Ishikawa (cell line): Measurements from ENCODE around the gene MGLL.

Source experiments
- CEBPB ChIP-seq: IDR thresholded peaks from 2 replicates; pipeline ENCODE4 v1.6.1; 2012
- CREB1 ChIP-seq: IDR thresholded peaks from 2 replicates; pipeline ENCODE4 v1.6.1; 2012; ENCODE audit warnings: low read depth
- EGR1 ChIP-seq: IDR thresholded peaks from 2 replicates; pipeline ENCODE4 v1.6.1; 2012
- EP300 ChIP-seq: IDR thresholded peaks from 2 replicates; pipeline ENCODE4 v1.6.1; 2012; ENCODE audit warnings: borderline replicate concordance
- FOXM1 ChIP-seq: IDR thresholded peaks from 2 replicates; pipeline ENCODE4 v1.6.1; 2012; ENCODE audit warnings: low read depth, borderline replicate concordance
- MAX ChIP-seq: IDR thresholded peaks from 2 replicates; pipeline ENCODE4 v1.6.1; 2012
- NFIC ChIP-seq: IDR thresholded peaks from 2 replicates; pipeline ENCODE4 v1.6.1; 2012
- RAD21 ChIP-seq: IDR thresholded peaks from 2 replicates; pipeline ENCODE4 v1.6.1; 2012; ENCODE audit warnings: low read depth
- TAF1 ChIP-seq: IDR thresholded peaks from 2 replicates; pipeline ENCODE4 v1.6.1; 2012; ENCODE audit warnings: low read depth, mild to moderate bottlenecking
- TCF12 ChIP-seq: IDR thresholded peaks from 2 replicates; pipeline ENCODE4 v1.6.1; 2012; ENCODE audit warnings: low read depth
- TEAD4 ChIP-seq: IDR thresholded peaks from 2 replicates; pipeline ENCODE4 v1.6.1; 2012
- YY1 ChIP-seq: IDR thresholded peaks from 2 replicates; pipeline ENCODE4 v1.6.1; 2012; ENCODE audit warnings: low read depth
- ZBTB7A ChIP-seq: IDR thresholded peaks from 2 replicates; pipeline ENCODE4 v1.6.1; 2012; ENCODE audit warnings: low read depth
- TF ChIP-seq, protein P1 (sequence below): IDR thresholded peaks from 2 replicates; pipeline ENCODE4 v1.6.1; 2012; ENCODE audit warnings: low read depth, mild to moderate bottlenecking
- TF ChIP-seq, protein P2 (sequence below): IDR thresholded peaks from 2 replicates; pipeline ENCODE4 v1.6.1; 2012

MGLL gene

DNA sequence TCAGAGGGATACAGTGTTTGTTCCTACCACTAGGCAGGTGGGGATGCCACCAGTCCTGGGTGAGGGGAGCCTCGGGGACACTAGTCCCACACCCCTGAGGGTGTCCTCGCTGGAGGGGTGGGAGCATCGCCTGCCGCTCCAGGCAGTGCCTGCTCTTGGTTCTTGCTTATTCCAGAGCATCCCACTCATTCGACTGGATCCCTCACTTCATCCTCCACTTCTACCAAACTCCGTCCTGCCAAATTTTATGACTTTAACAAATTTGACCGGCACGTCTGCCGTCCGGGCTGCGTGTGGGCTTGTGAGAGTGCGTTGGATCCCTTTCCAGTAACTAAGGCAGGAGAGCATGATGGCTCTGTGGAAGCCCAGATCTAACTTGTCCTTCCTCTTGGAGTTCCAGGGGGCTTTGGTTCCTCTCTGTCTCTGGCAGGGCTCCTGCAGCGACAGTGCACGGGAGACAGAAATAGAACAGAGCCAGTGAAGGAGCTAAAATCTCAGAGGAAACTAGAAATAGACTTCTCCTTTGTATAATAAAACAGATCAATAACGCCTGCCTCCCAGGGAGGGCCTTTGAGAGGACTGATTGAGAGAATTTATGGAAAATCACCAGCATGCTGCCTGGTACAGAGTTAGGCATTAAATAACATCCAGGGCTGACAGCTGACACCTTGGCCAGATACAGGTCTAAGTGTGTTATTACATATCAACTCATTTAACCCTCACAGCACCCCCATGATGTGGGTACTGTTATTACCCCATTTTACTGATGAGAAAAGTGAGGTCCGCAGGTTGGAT lies 34.5 kb downstream of the MGLL start:
- no peak for TF ChIP-seq TAF1
- no peak for TF ChIP-seq MAX
- no peak for TF ChIP-seq EGR1
- TF ChIP-seq CEBPB: no peak
- no peak for TF ChIP-seq FOXM1
- TF ChIP-seq NFIC: no peak
- TF ChIP-seq CREB1: no peak
- no peak for TF ChIP-seq RAD21
- TF ChIP-seq, protein P1, sequence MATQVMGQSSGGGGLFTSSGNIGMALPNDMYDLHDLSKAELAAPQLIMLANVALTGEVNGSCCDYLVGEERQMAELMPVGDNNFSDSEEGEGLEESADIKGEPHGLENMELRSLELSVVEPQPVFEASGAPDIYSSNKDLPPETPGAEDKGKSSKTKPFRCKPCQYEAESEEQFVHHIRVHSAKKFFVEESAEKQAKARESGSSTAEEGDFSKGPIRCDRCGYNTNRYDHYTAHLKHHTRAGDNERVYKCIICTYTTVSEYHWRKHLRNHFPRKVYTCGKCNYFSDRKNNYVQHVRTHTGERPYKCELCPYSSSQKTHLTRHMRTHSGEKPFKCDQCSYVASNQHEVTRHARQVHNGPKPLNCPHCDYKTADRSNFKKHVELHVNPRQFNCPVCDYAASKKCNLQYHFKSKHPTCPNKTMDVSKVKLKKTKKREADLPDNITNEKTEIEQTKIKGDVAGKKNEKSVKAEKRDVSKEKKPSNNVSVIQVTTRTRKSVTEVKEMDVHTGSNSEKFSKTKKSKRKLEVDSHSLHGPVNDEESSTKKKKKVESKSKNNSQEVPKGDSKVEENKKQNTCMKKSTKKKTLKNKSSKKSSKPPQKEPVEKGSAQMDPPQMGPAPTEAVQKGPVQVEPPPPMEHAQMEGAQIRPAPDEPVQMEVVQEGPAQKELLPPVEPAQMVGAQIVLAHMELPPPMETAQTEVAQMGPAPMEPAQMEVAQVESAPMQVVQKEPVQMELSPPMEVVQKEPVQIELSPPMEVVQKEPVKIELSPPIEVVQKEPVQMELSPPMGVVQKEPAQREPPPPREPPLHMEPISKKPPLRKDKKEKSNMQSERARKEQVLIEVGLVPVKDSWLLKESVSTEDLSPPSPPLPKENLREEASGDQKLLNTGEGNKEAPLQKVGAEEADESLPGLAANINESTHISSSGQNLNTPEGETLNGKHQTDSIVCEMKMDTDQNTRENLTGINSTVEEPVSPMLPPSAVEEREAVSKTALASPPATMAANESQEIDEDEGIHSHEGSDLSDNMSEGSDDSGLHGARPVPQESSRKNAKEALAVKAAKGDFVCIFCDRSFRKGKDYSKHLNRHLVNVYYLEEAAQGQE: no peak
- TF ChIP-seq TCF12: no peak
- no peak for TF ChIP-seq EP300
- no peak for TF ChIP-seq YY1
- no peak for TF ChIP-seq TEAD4
- no peak for TF ChIP-seq ZBTB7A
- TF ChIP-seq, protein P2, sequence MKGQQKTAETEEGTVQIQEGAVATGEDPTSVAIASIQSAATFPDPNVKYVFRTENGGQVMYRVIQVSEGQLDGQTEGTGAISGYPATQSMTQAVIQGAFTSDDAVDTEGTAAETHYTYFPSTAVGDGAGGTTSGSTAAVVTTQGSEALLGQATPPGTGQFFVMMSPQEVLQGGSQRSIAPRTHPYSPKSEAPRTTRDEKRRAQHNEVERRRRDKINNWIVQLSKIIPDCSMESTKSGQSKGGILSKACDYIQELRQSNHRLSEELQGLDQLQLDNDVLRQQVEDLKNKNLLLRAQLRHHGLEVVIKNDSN: no peak

- TF ChIP-seq, protein P1: no peak
- TF ChIP-seq YY1: no peak
- no peak for TF ChIP-seq FOXM1
- no peak for TF ChIP-seq CEBPB
- TF ChIP-seq, protein P2: no peak
- no peak for TF ChIP-seq CREB1
- no peak for TF ChIP-seq ZBTB7A
These were observed 35.2 kb downstream of the MGLL start for GRCh38 chr3:127787071-127787490.

GRCh38 chr3:127786353-127787070 lies 35.8 kb downstream of the MGLL start:
- no peak for TF ChIP-seq FOXM1
- no peak for TF ChIP-seq RAD21
- TF ChIP-seq MAX: no peak
- TF ChIP-seq, protein P1: no peak
- TF ChIP-seq TCF12: no peak
- TF ChIP-seq YY1: no peak
- no peak for TF ChIP-seq TEAD4
- no peak for TF ChIP-seq TAF1
- TF ChIP-seq CEBPB: no peak
- TF ChIP-seq EP300: no peak
- TF ChIP-seq, protein P2: no peak
- no peak for TF ChIP-seq ZBTB7A
- TF ChIP-seq NFIC: no peak
- TF ChIP-seq CREB1: no peak
- no peak for TF ChIP-seq EGR1
